Measurements from ENCODE around the gene POU2AF2. TPM values are rescaled to one million over a fixed set of nuclear protein-coding genes. Genes with fewer than 3 reads are reported as not detected.

Gene POU2AF2
- total RNA-seq, 4 donors from 2014 or later, result 0.36 to 0.86 (median 0.51) TPM; not detected in 1

DNA sequence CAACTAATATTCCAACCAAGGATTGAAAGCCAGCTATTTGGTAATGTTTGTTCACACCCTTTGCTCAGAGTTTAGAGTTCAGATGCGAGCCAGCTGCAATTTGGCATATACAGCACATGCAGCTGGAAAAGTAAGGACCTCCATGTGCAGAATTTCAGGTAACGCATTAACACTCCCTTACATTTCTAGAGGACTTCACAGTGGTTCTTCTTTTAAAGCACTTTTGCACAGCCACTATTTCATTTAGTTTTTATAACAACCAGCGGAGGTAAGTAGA is 56.3 kb downstream of the POU2AF2 start:
- intact Hi-C loops (cut with DNase I; ENCODE audit: low total_unique reads) (no loop called here), in situ Hi-C loops (cut with MboI; ENCODE audit: low sequenced_read_pairs in 4 of 4) (no loop called here)
- Histone ChIP-seq H3K27me3 (no peaks in the 10 kb centered on the region), H3K4me1 (peaks cover 0 to 6% of the 10 kb centered on the region in 2 donors), H3K36me3 (no peaks in the 10 kb centered on the region), H3K4me3 (no peak overlapping the region), H3K9me3 (no peaks in the 10 kb centered on the region), H3K27ac (no peak overlapping the region)
- DNase-seq (no peak), ATAC-seq (no peak)
- TF ChIP-seq POLR2A (IDR thresholded peaks at IDR 0.05), result no peak
- TF ChIP-seq, protein P1, sequence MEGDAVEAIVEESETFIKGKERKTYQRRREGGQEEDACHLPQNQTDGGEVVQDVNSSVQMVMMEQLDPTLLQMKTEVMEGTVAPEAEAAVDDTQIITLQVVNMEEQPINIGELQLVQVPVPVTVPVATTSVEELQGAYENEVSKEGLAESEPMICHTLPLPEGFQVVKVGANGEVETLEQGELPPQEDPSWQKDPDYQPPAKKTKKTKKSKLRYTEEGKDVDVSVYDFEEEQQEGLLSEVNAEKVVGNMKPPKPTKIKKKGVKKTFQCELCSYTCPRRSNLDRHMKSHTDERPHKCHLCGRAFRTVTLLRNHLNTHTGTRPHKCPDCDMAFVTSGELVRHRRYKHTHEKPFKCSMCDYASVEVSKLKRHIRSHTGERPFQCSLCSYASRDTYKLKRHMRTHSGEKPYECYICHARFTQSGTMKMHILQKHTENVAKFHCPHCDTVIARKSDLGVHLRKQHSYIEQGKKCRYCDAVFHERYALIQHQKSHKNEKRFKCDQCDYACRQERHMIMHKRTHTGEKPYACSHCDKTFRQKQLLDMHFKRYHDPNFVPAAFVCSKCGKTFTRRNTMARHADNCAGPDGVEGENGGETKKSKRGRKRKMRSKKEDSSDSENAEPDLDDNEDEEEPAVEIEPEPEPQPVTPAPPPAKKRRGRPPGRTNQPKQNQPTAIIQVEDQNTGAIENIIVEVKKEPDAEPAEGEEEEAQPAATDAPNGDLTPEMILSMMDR (IDR thresholded peaks at IDR 0.05 in 4 of 5, conservative IDR thresholded peaks at IDR 0.05 in 1 of 5), result no peak

DNA sequence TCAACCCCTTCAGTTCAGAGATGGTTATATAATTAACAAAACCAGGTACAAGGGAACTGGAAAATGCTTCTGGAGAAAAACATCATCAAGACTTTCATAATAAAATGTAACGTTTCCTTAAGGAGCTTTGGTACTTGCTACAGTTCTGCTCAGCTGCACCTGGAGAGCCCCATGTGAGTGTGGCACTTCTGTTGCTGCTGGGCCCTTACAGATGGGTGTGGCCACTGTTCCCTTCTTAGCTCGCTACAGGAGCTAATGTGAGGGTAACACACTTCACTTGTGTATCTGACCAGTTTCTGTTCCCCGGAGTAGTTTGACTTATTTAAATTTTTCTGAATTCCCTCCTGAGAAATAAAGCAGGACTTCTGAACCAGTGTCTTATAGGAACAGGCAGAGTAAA is 56.8 kb downstream of the POU2AF2 start:
- in situ Hi-C loops (cut with MboI; ENCODE audit: low sequenced_read_pairs in 4 of 4), result no loop called here
- no peak for TF ChIP-seq POLR2A (IDR thresholded peaks at IDR 0.05)
- TF ChIP-seq, protein P1 (IDR thresholded peaks at IDR 0.05 in 4 of 5, conservative IDR thresholded peaks at IDR 0.05 in 1 of 5), result no peak
- Histone ChIP-seq H3K27me3 (no peaks in the 10 kb centered on the region), H3K4me3 (no peak overlapping the region), H3K9me3 (no peaks in the 10 kb centered on the region), H3K4me1 (peaks cover 0 to 6% of the 10 kb centered on the region in 2 donors), H3K36me3 (no peaks in the 10 kb centered on the region), H3K27ac (no peak overlapping the region)
- DNase-seq (no peak), ATAC-seq (no peak)
- intact Hi-C loops (cut with DNase I; ENCODE audit: low total_unique reads), result no loop called here

DNA sequence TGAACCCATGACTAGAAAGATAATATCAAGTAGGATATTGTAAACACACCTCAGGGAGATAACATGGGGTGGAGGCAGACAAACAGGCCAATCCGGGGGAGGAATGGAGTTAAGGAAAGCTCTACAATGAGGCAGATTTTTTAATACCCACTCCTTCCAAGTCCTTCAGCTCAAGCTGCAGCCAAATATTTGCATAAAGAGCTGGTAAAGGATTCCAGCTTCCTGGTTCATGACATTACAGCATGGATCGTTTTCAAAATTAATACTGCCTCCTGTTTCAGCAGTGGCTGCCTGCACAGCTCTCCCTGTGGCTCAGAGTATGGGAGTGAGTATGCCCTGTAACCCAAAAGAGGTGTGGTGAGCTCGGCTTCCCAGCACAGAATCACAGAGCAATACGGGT is 57.9 kb downstream of the POU2AF2 start:
- intact Hi-C loops (cut with DNase I; ENCODE audit: low total_unique reads) (no loop called here), in situ Hi-C loops (cut with MboI; ENCODE audit: low sequenced_read_pairs in 4 of 4) (no loop called here)
- Histone ChIP-seq H3K9me3 (no peaks in the 10 kb centered on the region), H3K4me3 (no peak overlapping the region), H3K36me3 (no peaks in the 10 kb centered on the region), H3K27me3 (no peaks in the 10 kb centered on the region), H3K4me1 (peaks cover 0 to 6% of the 10 kb centered on the region in 2 donors), H3K27ac (no peak overlapping the region)
- ATAC-seq, result no peak
- DNase-seq, result no peak
- TF ChIP-seq POLR2A (IDR thresholded peaks at IDR 0.05), result no peak
- TF ChIP-seq, protein P1 (IDR thresholded peaks at IDR 0.05 in 4 of 5, conservative IDR thresholded peaks at IDR 0.05 in 1 of 5), result no peak

DNA sequence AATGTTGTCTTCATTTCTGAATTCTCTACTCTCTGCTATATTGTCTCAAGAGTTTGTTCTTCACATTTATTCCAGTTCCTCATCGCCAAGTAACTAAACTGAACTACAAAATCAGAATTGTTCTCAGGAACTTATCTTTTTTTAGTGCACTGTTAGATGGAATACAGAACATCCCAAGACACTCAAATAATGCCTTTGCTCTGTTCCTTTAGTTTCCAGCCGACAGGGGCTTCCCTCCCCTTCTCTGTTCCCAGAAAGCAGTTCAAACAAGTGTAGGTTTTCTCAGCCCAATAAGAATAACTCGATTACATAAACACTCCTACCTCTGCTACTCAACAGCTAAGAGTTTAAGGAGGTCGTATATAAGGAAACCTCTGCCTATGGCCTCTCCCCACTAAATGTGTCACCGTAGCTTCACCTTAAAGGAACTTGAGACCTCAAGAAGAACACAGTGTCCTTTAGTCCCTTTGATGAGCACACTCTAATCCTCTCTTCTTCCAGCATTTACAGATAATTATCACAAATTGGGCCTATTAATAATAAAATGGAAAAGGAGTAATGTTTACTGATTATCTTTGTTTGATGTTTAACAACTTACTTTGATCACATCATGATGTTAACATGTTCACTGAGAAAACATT is 59.8 kb downstream of the POU2AF2 start:
- intact Hi-C loops (cut with DNase I; ENCODE audit: low total_unique reads) (no loop called here), in situ Hi-C loops (cut with MboI; ENCODE audit: low sequenced_read_pairs in 4 of 4) (no loop called here)
- TF ChIP-seq POLR2A (IDR thresholded peaks at IDR 0.05), result no peak
- TF ChIP-seq, protein P1 (IDR thresholded peaks at IDR 0.05 in 4 of 5, conservative IDR thresholded peaks at IDR 0.05 in 1 of 5), result no peak
- no peak overlapping the region for H3K4me3 ChIP-seq
- no peak for ATAC-seq
- H3K4me1 ChIP-seq, result peaks cover 0 to 3% of the 10 kb centered on the region in 2 donors
- no peak for DNase-seq
- H3K27me3 ChIP-seq, result no peaks in the 10 kb centered on the region
- H3K9me3 ChIP-seq, result no peaks in the 10 kb centered on the region
- H3K36me3 ChIP-seq, result no peaks in the 10 kb centered on the region
- no peak overlapping the region for H3K27ac ChIP-seq

DNA sequence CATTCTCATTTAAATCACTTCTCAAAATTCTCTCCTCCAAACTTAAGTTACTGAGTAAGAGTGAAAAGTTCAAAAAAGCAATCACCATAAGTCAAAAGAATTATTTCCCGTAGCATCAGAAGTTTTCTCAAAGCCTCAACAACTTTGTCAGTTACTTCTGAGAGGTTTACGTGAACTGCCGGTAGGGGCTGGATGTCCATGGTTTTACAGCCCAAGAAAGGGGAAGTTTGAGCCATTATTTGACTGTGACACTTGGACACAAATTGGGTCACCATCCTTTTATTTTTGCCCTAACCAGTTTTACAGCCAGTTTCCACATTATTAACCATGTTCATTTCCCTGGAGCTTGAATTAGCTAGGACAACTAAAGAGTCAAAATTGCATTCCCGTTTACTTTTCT is 60.4 kb downstream of the POU2AF2 start:
- Histone ChIP-seq H3K9me3 (no peaks in the 10 kb centered on the region), H3K36me3 (no peaks in the 10 kb centered on the region), H3K27ac (no peak overlapping the region), H3K4me3 (no peak overlapping the region), H3K4me1 (peaks cover 0 to 3% of the 10 kb centered on the region in 2 donors), H3K27me3 (no peaks in the 10 kb centered on the region)
- intact Hi-C loops (cut with DNase I; ENCODE audit: low total_unique reads) (no loop called here), in situ Hi-C loops (cut with MboI; ENCODE audit: low sequenced_read_pairs in 4 of 4) (no loop called here)
- ATAC-seq (no peak), DNase-seq (no peak)
- TF ChIP-seq, protein P1 (IDR thresholded peaks at IDR 0.05 in 4 of 5, conservative IDR thresholded peaks at IDR 0.05 in 1 of 5), result no peak
- no peak for TF ChIP-seq POLR2A (IDR thresholded peaks at IDR 0.05)

Data from gastrocnemius medialis (tissue), 4 donors.